WI38 (cell line): Measurements from ENCODE around the gene UBE2E1.

ENCODE experiments used
- H3K4me3 ChIP-seq: 2 replicates; pipeline ENCODE4 v1.5.1; 2011; ENCODE audit warnings: low read depth, mild to moderate bottlenecking, control low read depth, low read length
- CTCF ChIP-seq: IDR thresholded peaks from 2 replicates; pipeline ENCODE4 v1.5.1; 2012; ENCODE audit warnings: low read depth, mild to moderate bottlenecking, control low read depth, low read length

Gene UBE2E1

DNA sequence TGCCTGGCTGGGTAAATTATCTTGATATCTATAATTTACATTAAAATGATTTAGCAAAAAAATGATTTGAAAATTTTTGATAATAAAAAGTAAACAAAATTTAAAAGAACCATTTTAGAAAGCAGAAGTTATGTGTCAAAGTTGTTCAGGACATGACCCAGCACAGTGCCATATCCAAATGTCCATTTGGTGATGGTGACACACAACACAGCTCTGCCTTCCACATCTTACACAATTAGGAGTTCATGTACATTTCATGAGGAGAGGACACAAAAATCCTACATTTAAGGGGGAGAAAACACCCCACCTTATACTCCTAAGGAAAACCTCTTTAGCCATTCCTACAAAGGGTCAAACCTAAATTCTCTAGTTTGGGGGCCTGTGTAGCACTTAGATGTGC is 10.7 kb upstream of the UBE2E1 start:
- no peak for TF ChIP-seq CTCF

DNA sequence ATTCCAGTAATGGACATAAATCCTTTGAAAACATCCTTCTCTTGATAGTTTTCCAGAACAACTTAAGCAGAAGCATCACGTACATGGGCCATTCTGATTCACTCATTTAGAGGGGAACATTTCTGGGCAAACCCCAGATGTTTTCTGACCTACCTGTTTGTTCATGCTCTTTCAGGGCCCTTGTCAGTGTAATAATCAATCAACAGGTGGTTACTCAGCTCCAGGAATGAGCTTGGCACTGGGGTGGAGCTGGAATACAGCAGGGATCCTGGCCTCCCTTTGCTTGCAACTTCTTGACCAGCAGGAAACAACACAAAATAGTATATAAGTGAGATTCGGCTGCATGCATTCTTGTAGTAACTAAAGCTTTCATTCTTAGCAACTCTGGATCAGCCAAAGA is 9.2 kb upstream of the UBE2E1 start:
- H3K4me3 ChIP-seq, result no peak overlapping the region

More for the DNA sequence above, 10.7 kb upstream of the UBE2E1 start:
- H3K4me3 ChIP-seq, result no peak overlapping the region

DNA sequence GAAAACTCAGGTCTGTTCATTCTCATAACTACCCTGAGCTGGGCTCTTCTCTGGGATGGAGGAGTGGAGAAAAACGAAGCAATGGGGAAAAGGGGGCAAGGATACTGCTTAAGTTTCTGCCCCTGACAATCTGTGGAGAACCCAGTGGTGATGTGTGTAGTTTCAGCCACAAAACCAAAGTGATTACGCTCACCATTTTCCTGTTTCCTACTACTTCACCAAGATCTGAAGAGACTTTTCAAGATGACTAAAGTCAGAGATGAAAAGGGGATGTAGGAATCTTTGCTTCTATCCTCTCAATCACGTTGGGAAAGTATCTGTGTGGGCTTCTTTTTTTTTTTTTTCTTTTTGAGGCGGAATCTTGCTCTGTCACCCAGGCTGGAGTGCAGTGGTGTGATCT is 8.3 kb upstream of the UBE2E1 start:
- no peak overlapping the region for H3K4me3 ChIP-seq
- TF ChIP-seq CTCF, result no peak

More for the DNA sequence above, 9.2 kb upstream of the UBE2E1 start:
- TF ChIP-seq CTCF, result no peak

DNA sequence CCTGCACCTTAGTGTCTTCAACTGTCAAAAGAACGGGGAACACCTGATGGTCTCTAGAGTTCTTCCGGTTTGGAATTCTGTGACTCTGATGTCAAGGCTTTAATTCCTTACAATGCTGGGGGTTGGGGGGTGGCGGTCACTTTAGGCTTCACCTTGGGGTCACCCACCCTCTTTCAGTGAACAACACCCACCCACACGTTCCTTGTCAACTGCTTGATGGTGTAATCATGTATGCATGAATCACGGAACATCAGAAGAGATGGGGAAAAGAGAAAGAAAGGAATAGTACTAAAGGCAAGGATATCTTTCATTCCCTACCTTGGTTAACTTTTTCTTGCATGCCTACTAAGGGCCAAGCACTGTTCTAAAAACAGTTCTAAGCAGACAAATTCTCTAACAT is 7.3 kb upstream of the UBE2E1 start:
- TF ChIP-seq CTCF, result no peak
- H3K4me3 ChIP-seq, result no peak overlapping the region

DNA sequence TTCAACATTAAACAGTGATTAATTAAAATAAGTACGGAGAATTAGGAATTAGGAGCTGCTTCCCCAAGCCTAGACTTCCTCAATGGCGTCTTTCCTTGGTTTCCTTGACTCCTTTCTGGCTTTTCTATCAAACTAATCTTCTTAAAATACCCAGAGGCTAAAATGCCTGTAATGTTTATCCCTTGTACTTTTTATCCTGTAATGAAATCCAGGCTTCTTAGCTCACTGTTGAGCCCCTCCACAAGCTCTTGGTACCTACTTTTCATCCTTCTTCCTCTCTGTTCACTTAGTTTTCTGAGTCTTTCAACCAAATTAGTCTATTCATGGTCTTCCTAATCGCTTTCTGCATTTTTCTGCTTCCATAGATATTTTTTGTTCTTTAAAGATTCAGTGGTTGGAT is 6.9 kb upstream of the UBE2E1 start:
- TF ChIP-seq CTCF, result no peak
- H3K4me3 ChIP-seq, result no peak overlapping the region

- H3K4me3 ChIP-seq, result no peak overlapping the region
- TF ChIP-seq CTCF, result no peak; the same call in 1 of the 2 replicates
Observed at GRCh38 chr3:23800731-23801130, 5.0 kb upstream of the UBE2E1 start.

DNA sequence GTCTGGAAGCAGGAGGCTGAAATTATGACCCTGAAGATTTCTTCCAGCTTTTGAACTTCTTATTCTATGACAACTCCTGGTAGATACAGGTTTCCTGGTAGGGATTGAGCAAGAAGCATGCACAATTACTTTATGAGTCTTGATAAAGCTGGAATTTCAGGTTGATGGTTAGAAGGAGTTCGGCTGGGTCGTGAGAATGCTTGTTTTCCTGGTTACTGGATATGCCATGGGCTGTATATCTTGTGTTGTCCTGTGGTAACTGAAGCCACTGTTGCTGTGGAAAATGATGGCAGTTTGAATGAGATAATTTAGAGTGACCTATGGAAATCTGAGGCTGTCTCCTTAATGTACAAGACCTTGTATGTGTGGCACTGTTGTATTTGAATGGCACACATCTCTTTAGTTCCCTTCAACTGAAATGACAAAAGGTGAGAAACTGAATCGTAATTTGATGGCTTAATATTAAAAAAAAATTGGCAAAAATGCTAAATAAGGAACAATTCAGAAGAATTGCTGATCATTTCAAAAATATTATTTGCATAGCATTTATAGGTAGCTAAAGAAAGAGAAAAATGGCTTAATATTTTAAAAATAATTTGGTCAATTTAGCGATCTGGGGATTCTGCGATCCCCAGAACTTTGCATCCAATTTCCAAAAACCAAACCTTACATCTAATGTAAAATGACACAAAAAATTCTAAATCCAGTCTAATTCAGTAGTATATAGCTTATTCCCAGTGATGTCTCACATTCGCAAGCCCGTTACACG is 1.1 kb upstream of the UBE2E1 start:
- no peak overlapping the region for H3K4me3 ChIP-seq
- TF ChIP-seq CTCF, result no peak
